Panc1 (cell line): Measurements from ENCODE around the gene DNAJB8. TPM values are rescaled to one million over a fixed set of nuclear protein-coding genes. Genes with fewer than 3 reads are reported as not detected.

Experiments used
- ATAC-seq: fragments of 200-7000 bp; cut with Tn5 transposase; 2 replicates; pipeline ENCODE4 v1.9.1; 2020; ENCODE audit warnings: mild to moderate bottlenecking, moderate library complexity
- BruUV-seq: library from RNA; stranded (reverse); fragments of 400-500 nt; replicated peaks from 2 replicates; lab custom pipeline; 2021; lab: Mats Ljungman, UMichigan
- CTCF ChIA-PET: fragments of 300-600 bp; sonication (Branson Sonifier 250); formaldehyde crosslinking; loops from one replicate; lab custom pipeline; 2022; ENCODE audit warnings: antibody characterized with exemption; lab: Charles Lee
- POLR2A ChIA-PET: fragments of 300-600 bp; sonication (Branson Sonifier 250); formaldehyde crosslinking; loops from one replicate; lab custom pipeline; 2022; ENCODE audit warnings: antibody characterized with exemption; lab: Charles Lee
- DNase-seq: peaks from one replicate; pipeline ENCODE4 v3.0.0-alpha.2; 2010; ENCODE audit warnings: low read depth, low spot score
- H3K27ac ChIP-seq: 2 replicates; pipeline ENCODE4 v1.5.1; 2011; ENCODE audit warnings: mild to moderate bottlenecking, low read length, inconsistent platforms
- H3K27me3 ChIP-seq: fragments of 200-500 bp; sonication (Bioruptor generic); 2 replicates; pipeline ENCODE4 v1.6.0; 2014; ENCODE audit warnings: low read length, inconsistent platforms; ENCODE audit not compliant: control insufficient read depth, insufficient read depth
- H3K36me3 ChIP-seq: fragments of 200-500 bp; sonication (Bioruptor generic); 2 replicates; pipeline ENCODE4 v1.5.1; 2014; ENCODE audit warnings: inconsistent platforms, mild to moderate bottlenecking, low read length, moderate library complexity; ENCODE audit not compliant: control insufficient read depth, insufficient read depth
- H3K4me1 ChIP-seq: 2 replicates; pipeline ENCODE4 v1.5.1; 2011; ENCODE audit warnings: inconsistent platforms, mild to moderate bottlenecking, low read length, moderate library complexity; ENCODE audit not compliant: control insufficient read depth, insufficient read depth
- H3K4me3 ChIP-seq, 2 experiments: 2 replicates each; pipeline ENCODE4 v1.5.1; 2011 to 2012; ENCODE audit warnings: low read depth in 2 of 2, low read length in 2 of 2, mild to moderate bottlenecking in 2 of 2, inconsistent platforms in 1 of 2, moderate library complexity in 1 of 2
- H3K9me3 ChIP-seq: fragments of 200-500 bp; sonication (Bioruptor generic); 2 replicates; pipeline ENCODE4 v1.5.1; 2014; ENCODE audit warnings: low read depth, mild to moderate bottlenecking, inconsistent platforms, low read length, moderate library complexity; ENCODE audit not compliant: control insufficient read depth, insufficient read depth
- CTCF ChIP-seq: fragments of 450-650 bp; IDR thresholded peaks from 2 replicates; pipeline ENCODE4 v1.5.1; 2017; ENCODE audit warnings: mild to moderate bottlenecking
- POLR2AphosphoS5 ChIP-seq: IDR thresholded peaks from 2 replicates; pipeline ENCODE4 v1.6.1; 2012; ENCODE audit warnings: mild to moderate bottlenecking, low read depth, low read length, moderate library complexity
- SIN3A ChIP-seq: IDR thresholded peaks from 2 replicates; pipeline ENCODE4 v1.6.1; 2012; ENCODE audit warnings: low read depth, mild to moderate bottlenecking, low read length, moderate library complexity, borderline replicate concordance; ENCODE audit not compliant: insufficient read depth
- TCF7L2 ChIP-seq: IDR thresholded peaks from 2 replicates; pipeline ENCODE4 v1.6.1; 2011; ENCODE audit warnings: mild to moderate bottlenecking, low read depth, low read length, inconsistent platforms
- in situ Hi-C: cut with HindIII; loops from 2 replicates; pipeline ENCODE4 v1.10.0; 2016; ENCODE audit warnings: low sequenced_read_pairs, low pct_unique_long_range_greater_than_20kb
- intact Hi-C: fragments of 100-400 bp; cut with micrococcal nuclease; formaldehyde crosslinking; loops from one replicate; pipeline ENCODE4 v1.10.0; 2022; ENCODE audit not compliant: unreplicated experiment
- total RNA-seq: library from RNA; stranded (reverse); gene quantifications from one replicate; pipeline ENCODE4 v1.2.1, GENCODE V29; 2021; ENCODE audit not compliant: unreplicated experiment
- TF ChIP-seq, protein P1 (sequence below), 2 experiments: IDR thresholded peaks; 2 replicates each; pipeline ENCODE4 v1.6.1; 2011 to 2012; ENCODE audit warnings: low read depth in 2 of 2, control low read depth in 1 of 2, low read length in 1 of 2, mild to moderate bottlenecking in 1 of 2, moderate library complexity in 1 of 2; ENCODE audit not compliant: insufficient read depth in 1 of 2

Gene DNAJB8
- total RNA-seq, 1 experiment from 2014 or later, result not detected

- Histone ChIP-seq H3K36me3 (no peaks in the 10 kb centered on the region), H3K4me1 (no peaks in the 10 kb centered on the region), H3K4me3 (no peak overlapping the region), H3K27ac (no peak overlapping the region), H3K27me3 (peaks cover 5% of the 10 kb centered on the region; the same call in 1 of the 2 replicates), H3K9me3 (no peaks in the 10 kb centered on the region)
- intact Hi-C loops, result no loop called here
- DNase-seq (no peak), ATAC-seq (no peak)
- POLR2A ChIA-PET, result no interaction called here
- in situ Hi-C loops, result no loop called here
- TF ChIP-seq TCF7L2, result no peak
- TF ChIP-seq, protein P1, sequence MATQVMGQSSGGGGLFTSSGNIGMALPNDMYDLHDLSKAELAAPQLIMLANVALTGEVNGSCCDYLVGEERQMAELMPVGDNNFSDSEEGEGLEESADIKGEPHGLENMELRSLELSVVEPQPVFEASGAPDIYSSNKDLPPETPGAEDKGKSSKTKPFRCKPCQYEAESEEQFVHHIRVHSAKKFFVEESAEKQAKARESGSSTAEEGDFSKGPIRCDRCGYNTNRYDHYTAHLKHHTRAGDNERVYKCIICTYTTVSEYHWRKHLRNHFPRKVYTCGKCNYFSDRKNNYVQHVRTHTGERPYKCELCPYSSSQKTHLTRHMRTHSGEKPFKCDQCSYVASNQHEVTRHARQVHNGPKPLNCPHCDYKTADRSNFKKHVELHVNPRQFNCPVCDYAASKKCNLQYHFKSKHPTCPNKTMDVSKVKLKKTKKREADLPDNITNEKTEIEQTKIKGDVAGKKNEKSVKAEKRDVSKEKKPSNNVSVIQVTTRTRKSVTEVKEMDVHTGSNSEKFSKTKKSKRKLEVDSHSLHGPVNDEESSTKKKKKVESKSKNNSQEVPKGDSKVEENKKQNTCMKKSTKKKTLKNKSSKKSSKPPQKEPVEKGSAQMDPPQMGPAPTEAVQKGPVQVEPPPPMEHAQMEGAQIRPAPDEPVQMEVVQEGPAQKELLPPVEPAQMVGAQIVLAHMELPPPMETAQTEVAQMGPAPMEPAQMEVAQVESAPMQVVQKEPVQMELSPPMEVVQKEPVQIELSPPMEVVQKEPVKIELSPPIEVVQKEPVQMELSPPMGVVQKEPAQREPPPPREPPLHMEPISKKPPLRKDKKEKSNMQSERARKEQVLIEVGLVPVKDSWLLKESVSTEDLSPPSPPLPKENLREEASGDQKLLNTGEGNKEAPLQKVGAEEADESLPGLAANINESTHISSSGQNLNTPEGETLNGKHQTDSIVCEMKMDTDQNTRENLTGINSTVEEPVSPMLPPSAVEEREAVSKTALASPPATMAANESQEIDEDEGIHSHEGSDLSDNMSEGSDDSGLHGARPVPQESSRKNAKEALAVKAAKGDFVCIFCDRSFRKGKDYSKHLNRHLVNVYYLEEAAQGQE (IDR thresholded peaks at IDR 0.05; ENCODE audit: insufficient read depth in 1 of 2, low read depth in 2 of 2, low read length in 1 of 2), result no peak
- no peak for TF ChIP-seq POLR2AphosphoS5
- TF ChIP-seq CTCF, result no peak
- TF ChIP-seq SIN3A, result no peak
- CTCF ChIA-PET, result no interaction called here
- BruUV-seq, result no TSS peak
Measured at GRCh38 chr3:128464188-128464587, 2.5 kb downstream of the DNAJB8 start.

DNA sequence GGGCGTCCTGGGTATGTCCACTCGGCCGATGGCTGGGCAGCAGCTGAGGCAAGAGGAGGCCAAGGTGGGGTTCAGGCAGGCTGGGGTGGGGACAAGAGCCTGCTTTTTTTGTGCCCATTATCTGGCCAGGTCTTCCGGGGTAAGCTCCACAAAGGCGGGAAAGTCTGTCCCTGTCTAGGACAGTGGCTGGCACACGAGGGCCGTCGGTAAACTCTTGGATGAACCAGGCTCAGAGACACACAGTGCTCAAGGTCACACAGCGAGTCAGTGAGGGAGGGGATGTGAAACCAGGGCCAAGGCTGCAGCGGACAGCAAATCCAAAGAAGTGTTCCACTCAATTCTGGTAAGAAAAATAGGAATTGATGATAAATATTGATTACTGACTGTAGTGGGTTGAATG is 2.9 kb downstream of the DNAJB8 start:
- POLR2A ChIA-PET, result interaction anchor here (0.5 kb wide), 1 partner anchor 183 kb away, joined by 3 read pairs; no protein-coding TSS in a partner anchor
- Histone ChIP-seq H3K27me3 (peaks cover 5% of the 10 kb centered on the region; the same call in 1 of the 2 replicates), H3K36me3 (no peaks in the 10 kb centered on the region), H3K4me3 (no peak overlapping the region), H3K27ac (no peak overlapping the region), H3K4me1 (no peaks in the 10 kb centered on the region), H3K9me3 (no peaks in the 10 kb centered on the region)
- intact Hi-C loops (no loop called here), in situ Hi-C loops (no loop called here)
- no peak for DNase-seq
- CTCF ChIA-PET, result interaction anchor here (0.5 kb wide), 1 partner anchor 36 kb away, joined by 3 read pairs; no protein-coding TSS in a partner anchor
- ATAC-seq, result no peak
- no TSS peak for BruUV-seq
- TF ChIP-seq, protein P1 (IDR thresholded peaks at IDR 0.05; ENCODE audit: insufficient read depth in 1 of 2, low read depth in 2 of 2, low read length in 1 of 2), result no peak
